GM19372 (cell line): Measurements from ENCODE around the gene ADAM17.
"Not testable (repeated sequence)": the region's sequence is repeated elsewhere in the genome, so short reads cannot be mapped to it uniquely, and the experiment has no call there.

Source experiments
- ATAC-seq: cut with Tn5 transposase; IDR thresholded peaks from one replicate; pipeline ENCODE4 v1.9.1; 2021; ENCODE audit warnings: mild to moderate bottlenecking, low read depth, moderate library complexity; ENCODE audit not compliant: unreplicated experiment

The ADAM17 gene

GRCh38 chr2:9555297-9556120, at the start of gene ADAM17:
ADAM17 (minus strand) TSS chr2:9555830; CDS start chr2:9555605, 225 bp downstream.
- peak; percentile 93 for ATAC-seq

GRCh38 chr2:9602412-9602811, 46.8 kb upstream of the ADAM17 start:
- ATAC-seq = no peak

- ATAC-seq = no peak
Measured at GRCh38 chr2:9601397-9601796, 45.8 kb upstream of the ADAM17 start.

- no peak for ATAC-seq
Measured at GRCh38 chr2:9599430-9599829, 43.8 kb upstream of the ADAM17 start.

- ATAC-seq = no peak
Measured at GRCh38 chr2:9596621-9597311, 41.1 kb upstream of the ADAM17 start.

- ATAC-seq = no peak
Measured at GRCh38 chr2:9595746-9596145, 40.1 kb upstream of the ADAM17 start.

GRCh38 chr2:9595256-9595655, 39.6 kb upstream of the ADAM17 start:
- not testable (repeated sequence) for ATAC-seq

GRCh38 chr2:9594366-9595054, 38.9 kb upstream of the ADAM17 start:
- ATAC-seq = no peak

GRCh38 chr2:9593925-9594324, 38.3 kb upstream of the ADAM17 start:
- no peak for ATAC-seq

GRCh38 chr2:9592699-9593098, 37.1 kb upstream of the ADAM17 start:
- ATAC-seq = no peak

GRCh38 chr2:9590641-9591040, 35.0 kb upstream of the ADAM17 start:
- ATAC-seq = no peak

- ATAC-seq = no peak
Measured at GRCh38 chr2:9586465-9586864, 30.8 kb upstream of the ADAM17 start.

GRCh38 chr2:9585486-9585885, 29.9 kb upstream of the ADAM17 start:
- ATAC-seq = no peak

- not testable (repeated sequence) for ATAC-seq
Measured at GRCh38 chr2:9584902-9585301, 29.3 kb upstream of the ADAM17 start.

GRCh38 chr2:9582624-9583023, 27.0 kb upstream of the ADAM17 start:
- ATAC-seq = no peak

- no peak for ATAC-seq
Measured at GRCh38 chr2:9578467-9579235, 23.0 kb upstream of the ADAM17 start.

GRCh38 chr2:9574331-9574730, 18.7 kb upstream of the ADAM17 start:
- no peak for ATAC-seq

GRCh38 chr2:9573840-9574239, 18.2 kb upstream of the ADAM17 start:
- ATAC-seq = no peak

- no peak for ATAC-seq
Measured at GRCh38 chr2:9573013-9573720, 17.5 kb upstream of the ADAM17 start.
